CD4-positive, alpha-beta T cell treated with Interleukin-2 at 100 ng/mL for 4 hours (primary cell): ENCODE results near the gene CFAP97D2.
"Not testable (repeated sequence)": the region's sequence is repeated elsewhere in the genome, so short reads cannot be mapped to it uniquely, and the experiment has no call there.

Experiments
- DNase-seq: peaks from one replicate; pipeline ENCODE4 v3.0.0-alpha.2; 2020; ENCODE audit warnings: low spot score

The CFAP97D2 gene

DNA sequence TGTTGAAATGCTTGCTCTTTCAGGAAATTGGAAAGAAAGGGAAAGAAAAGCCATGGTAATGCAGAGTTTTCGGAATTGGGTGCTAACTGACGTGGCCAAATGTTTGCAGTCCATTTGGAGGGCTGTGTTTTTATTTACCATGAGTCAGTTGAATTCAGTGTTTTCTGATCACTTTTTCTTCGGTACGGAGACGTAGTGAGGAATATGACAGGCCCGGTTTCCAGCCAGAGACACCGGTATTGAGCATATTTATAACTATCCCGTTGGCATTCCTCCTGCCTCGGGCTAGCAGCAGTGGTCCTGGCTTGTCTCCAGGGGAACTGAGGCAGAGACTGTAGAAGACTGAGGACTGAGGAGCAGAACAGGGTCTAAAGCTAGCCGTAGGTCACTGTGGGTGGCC lies 56.6 kb downstream of the CFAP97D2 start:
- no peak for DNase-seq

DNA sequence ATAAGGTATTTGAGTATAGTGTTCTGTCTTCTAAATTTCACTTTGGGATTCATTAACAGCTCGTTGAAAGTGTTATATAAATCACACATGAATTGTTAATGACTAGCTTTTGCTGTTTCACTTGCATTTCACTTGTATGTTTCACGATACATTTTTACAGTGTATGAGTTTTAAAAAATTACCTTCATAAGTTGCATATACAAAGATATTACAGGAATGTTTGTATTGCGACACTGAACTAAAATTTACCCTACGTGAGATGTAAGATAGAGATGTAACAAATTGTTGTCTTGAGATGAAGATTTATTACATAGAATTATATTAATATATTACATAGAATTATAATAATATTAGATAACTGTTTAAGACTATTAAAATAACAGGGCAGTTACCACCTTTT lies 57.2 kb downstream of the CFAP97D2 start:
- DNase-seq: no peak

DNA sequence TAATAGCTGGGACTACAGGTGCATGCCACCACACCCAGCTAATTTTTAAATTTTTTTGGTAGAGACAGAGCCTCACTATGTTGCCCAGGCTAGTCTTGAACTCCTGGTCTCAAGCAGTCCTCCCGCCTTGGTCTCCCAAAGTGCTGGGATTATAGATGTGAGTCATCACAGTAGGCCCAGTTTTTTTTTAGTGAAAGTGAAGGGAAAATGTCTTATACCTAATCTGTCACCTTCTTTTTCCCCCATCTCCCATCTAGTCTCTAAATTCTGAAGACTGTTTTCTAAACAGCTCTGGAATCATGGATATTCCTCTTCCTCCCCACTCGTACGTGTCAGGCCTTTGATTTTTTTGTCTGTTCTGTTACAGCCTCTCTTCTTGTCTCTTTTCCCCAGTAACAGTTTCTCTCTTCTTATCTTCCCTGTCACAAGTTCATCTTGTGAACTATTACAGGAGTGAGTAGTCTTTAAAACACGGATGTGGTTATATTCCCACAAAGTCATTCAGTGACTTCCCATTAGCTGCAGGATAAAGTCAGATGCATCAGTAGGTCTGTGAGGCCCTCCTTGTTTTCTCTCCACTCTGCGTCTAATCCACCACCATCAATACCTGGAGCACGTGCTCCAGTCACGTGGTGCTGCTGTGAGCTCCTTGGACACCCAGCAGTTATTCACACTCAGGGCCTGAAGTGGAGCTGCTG lies 58.5 kb downstream of the CFAP97D2 start:
- no peak for DNase-seq

DNA sequence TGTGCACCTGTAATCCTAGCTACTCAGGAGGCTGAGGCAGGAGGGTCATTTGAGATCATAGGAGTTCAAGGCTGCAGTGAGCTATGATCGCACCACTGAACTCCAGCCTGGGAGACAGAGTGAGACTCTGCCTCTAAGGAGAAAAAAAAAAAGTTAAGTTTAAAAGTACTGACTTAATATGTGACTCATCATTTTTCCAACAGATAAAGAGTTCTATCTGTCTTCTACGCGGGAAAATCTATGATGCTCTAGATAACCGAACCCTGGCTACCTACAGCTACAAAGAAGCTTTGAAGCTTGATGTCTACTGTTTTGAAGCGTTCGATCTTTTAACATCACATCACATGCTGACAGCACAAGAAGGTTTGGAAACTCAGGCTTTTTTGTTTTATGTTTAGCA lies 62.9 kb downstream of the CFAP97D2 start:
- no peak for DNase-seq

DNA sequence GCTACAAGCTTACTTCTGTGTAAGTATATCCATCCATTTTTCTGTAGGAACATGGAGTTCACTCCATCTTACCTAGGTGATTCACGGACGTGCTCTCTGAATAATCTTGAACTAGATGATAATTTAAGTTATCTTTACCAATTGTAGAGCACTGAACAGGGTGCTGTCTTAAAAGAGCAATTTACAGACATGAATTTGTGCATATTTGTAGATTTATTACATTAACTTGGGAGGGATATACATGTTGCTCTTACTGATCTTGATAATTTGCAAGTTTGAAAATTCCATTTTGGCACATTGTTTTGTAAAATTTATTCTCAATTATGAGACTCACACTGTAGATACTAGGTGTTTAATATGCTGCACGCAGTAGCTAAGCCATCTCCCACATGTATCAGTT lies 64.9 kb downstream of the CFAP97D2 start:
- no peak for DNase-seq

DNA sequence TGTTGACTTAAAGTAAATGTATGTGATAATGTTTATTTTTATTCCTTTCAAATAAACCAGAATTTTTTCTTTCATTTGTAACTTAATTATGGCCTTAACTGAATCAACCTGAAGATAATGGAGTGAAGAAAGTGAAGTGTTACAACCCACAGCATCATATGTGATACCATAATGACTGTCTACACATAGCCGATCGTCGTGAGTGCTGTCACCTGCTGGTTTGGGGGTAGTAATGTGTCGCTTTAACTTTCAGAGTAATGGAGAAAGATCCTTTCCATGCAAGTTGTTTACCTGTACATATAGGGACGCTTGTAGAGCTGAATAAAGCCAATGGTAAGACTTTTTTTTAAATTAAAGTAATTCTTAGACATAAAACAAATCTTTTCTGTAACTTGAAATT lies 65.6 kb downstream of the CFAP97D2 start:
- DNase-seq: no peak

DNA sequence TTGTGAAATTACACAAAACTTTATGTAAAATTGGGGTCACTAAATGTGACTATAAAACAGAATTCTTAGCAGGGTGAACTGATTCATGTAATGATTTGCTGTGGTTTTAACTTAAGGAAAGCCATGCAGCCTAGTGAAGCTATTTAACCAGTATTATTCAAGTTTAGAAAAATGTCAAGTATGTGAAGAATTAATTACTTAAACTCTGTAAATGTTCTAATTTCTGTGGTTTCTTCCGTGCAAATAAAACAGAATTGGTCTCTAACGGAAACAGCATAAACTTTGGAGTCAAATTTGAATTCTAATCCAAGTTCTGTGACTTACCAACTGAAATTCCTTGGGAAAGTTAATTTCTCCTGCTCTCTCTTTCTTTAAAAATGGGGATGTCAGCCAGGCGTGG lies 69.0 kb downstream of the CFAP97D2 start:
- DNase-seq: no peak

DNA sequence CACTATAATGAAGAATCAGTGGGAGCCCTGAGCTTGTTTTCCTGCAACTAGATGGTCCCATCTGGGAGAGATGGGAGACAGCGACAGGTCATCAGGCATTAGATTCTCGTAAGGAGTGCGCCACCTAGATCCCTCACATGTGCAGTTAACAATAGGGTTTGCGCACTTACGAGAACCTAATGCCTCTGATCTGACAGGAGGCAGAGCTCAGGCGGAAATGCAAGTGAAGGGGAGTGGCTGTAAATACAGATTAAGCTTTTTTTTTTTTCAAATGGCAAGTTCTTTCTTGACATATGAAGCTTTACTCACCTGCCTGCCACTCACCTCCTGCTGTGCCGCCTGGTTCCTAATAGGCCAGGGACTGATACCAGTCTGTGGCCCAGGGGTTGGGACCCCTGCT lies 70.0 kb downstream of the CFAP97D2 start:
- no peak for DNase-seq

DNA sequence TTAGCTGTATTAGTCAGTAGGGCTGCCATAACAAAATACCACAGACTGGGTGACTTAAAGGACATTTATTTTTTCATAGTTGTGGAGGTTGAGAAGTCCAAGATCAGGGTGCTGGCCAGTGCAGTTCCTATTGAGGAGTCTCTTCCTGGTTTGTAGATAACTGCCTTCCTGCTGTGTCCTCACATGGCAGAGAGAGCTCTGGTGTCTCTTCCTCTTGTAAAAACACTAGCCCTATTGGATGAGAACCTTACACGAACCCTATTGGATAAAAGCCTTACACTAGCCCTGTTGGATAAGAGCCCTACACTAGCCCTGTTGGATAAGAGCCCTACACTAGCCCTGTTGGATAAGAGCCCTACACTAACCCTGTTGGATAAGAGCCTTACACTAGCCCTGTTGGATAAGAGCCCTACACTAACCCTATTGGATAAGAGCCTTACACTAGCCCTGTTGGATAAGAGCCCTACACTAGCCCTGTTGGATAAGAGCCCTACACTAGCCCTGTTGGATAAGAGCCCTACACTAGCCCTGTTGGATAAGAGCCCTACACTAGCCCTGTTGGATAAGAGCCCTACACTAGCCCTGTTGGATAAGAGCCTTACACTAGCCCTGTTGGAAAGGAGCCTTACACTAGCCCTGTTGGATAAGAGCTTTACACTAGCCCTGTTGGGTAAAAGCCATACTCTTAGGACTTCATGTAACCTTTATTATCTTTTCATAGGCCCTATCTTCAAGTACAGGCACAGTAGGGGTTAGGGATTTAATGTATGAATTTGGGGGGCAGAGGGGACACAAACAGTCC lies 72.8 kb downstream of the CFAP97D2 start:
- not testable (repeated sequence) for DNase-seq

DNA sequence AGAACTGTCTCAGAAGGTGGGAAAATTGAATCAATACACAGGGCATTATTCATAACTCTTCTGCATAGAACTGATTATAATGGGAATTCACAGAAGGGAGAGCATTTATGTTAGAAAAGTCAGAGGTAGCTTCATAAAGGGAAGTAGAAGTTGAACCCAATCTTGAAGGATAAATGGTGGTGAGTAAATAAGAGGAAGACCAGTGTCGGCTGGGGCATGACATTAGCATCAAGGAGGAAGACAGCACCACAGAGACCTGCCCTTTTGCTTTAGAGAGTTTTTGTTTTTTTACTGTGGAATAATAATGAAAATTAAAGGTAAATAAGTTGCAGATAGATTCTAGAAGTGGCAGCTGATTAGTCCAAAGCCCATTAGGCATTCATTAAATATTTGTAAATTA lies 77.5 kb downstream of the CFAP97D2 start:
- DNase-seq: no peak

DNA sequence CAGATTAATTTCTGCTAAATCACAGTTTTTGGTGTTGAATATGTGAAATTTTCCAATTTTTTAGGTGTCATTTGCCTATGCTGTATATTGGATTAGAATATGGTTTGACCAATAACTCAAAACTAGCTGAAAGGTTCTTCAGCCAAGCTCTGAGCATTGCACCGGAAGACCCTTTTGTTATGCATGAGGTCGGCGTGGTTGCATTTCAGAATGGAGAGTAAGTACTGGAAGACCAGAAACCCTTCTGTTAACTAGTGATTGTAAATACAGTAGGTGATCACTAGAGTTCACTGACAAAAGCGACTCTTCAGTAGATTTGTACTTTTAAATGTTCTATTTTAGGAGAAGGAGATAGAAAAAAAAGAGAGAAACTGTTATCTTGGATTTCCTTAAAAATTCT lies 78.0 kb downstream of the CFAP97D2 start:
- no peak for DNase-seq

DNA sequence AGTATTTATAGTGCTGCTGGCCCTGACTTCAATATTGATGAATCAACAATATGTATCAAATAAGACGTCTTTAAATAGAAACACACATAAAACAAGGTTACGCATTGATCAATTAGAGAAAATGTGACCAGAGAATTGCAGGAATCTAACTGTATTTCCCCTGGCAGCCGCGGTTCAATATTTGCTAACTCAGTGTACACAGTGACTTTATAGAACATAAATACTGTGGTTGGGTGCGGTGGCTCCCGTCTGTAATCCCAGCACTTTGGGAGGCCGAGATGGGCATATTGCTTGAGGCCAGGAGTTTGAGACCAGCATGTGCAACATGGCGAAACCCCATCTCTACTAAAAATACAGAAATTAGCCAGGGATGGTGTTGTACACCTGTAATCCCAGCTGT lies 79.5 kb downstream of the CFAP97D2 start:
- no peak for DNase-seq

DNA sequence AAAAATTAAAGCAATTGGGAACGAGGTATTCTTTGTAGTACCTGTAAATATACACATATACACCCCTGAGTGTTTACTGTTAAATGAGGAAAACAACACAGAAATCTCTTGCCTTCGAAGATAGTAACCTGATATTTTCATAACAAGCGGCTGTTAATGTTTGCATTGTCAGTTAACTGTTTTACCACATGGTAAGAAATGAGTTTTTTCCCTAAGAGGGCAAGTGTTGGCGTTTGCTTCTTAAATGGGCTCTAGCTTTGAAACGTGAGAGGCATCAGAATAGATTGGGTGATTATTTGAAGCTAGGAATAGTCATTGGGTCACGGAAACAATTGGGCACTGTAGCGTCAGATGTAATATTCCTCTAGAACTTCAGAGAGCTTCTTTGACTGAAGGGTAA lies 80.3 kb downstream of the CFAP97D2 start:
- no peak for DNase-seq

DNA sequence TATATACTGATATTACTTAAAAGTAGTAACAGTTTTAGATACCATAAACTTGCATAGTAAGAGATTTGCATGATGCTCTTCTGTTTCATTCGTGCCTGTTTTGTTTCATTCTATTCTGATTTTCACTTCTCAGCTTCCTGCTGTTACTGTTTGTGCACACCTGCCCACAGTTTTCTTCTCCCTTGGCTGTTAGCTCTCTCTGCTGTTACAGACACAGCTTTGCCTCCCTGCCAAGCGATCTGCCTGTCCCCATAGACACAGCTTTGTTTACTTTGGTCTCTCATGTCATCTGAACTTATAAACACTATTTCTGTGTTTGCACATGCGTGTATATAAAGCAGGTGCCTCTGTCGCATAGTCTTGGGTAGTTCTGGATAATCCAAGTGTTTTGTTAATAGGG lies 80.9 kb downstream of the CFAP97D2 start:
- DNase-seq: no peak

DNA sequence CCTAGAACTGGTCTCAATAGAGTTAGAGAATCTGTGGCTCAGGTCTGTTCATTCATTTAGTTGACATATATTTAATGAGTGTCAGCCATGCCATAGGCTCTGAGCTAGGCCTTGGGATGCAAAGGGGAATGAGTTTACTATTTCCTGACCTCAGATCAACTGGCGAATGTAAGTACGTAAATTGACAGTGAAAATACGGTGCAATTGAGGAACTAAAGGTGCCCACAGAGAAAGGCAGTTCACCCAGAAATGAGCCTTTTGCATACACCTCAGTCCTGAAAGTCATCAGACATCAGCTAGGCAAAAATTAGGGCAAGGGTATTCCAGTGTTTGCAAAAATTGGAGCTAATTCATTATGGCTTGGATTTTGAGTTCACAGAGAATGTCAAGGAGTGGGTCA lies 81.8 kb downstream of the CFAP97D2 start:
- DNase-seq: no peak

DNA sequence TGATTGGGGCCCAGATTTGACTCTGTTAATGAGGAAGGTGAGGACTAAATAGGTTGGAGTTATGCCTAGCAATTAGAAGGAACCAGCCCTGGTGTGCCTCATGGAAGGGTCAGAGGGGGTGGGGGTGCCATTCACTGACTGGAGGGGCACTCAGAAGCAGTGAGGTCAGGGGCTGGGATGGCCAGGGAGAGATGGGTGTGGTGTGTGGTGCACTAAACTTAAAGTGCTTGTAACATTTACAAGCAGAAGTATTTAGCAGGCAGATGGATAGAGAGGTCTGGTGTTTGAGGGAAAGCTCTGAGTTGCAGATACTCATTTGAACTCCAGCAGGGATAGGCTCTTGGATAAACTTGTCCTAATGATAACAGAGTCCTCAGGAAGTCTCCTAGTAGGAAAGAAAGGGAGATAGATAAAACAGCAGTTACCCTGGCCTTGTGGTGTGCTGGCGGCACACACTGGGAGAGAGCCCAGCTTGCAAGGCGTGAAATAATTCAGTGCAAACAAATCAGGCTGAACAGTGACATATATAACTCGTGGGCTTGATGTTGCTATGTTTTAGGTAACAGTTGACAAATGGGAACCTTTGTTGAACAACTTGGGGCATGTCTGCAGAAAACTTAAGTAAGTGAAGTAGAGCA lies 82.4 kb downstream of the CFAP97D2 start:
- no peak for DNase-seq

DNA sequence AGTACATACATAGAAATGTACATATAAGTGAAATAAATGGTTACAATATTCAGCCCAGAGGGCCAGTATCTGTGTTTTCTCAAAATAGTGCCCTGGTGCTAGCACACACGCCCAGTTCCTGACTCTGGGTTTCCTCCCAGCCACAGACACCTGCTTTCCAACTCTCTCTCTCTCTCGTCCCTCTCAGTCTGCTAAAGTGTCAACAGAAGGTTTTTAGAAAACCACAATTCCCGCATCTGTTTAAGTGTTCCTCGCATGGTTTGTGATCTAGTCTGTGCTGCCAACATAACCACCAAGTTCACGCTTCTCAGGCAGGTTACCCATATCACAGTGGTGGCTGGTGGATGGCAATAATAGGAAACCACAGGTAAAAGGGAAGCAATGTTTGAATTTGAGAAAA lies 84.5 kb downstream of the CFAP97D2 start:
- peak; percentile 34 for DNase-seq

DNA sequence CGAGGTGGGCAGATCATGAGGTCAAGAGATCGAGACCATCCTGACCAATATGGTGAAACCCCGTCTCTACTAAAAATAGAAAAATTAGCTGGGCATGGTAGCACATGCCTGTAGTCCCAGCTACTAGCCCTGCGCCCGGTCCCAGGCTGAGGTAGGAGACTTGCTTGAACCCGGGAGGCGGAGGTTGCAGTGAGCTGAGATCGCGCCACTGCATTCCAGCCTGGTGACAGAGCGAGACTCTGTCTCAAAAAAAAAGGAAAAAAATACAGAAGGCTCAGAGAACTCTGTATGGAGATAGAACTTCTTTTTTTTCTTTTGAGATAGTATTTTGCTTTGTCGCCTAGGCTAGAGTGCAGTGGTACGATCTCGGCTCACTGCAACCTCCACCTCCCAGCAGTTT lies 85.3 kb downstream of the CFAP97D2 start:
- DNase-seq: not testable (repeated sequence)

DNA sequence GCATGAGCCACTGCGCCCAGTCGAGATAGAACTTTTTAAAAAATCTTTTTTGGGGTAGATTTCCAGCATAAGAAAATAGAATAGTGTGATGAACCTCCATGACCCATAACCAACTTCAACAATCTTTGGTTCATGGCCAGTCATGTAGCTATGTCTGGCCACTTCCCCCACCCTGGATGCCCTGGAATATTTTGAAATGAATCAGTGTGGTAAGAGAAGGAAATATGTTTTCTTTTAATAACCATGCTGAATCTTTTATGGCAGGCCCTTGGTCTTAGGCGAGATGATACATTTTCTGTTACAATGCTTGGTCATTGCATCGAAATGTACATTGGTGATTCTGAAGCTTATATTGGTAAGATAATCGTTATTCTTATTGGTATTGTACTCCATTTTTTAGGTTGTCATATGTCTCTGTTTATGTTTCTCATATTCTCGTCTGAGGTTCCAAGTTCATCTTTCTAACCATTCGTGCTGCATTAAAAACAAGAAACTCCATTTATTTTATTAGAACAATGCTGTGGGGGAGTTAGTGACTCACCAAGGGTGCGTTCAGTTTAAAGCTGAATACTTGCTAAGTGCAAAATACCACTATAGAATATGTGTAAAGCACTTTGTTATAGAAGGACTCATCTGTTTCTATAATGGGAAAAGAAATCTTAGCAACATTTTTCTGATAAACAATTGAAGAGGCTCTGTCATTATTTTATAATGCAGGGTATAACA lies 86.0 kb downstream of the CFAP97D2 start:
- no peak for DNase-seq

DNA sequence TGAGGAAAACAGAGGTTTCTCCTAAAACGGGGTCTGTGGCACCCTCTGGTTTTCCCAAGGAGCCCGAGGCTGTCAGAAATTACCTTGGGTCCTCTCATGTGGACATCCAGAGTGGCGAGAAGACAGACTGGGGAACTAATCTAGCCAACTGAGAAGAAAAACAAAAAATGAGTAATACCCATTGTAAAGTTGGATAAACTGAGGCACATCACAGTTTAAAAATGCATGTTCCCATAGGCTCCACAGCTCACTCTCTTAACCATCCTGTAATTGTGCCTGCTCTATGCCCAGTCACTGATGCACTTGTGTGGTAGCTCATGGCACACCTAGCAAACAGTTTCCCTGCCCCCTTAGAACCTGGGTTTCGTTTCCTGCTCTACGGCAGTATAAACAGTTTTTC lies 87.2 kb downstream of the CFAP97D2 start:
- DNase-seq: no peak

DNA sequence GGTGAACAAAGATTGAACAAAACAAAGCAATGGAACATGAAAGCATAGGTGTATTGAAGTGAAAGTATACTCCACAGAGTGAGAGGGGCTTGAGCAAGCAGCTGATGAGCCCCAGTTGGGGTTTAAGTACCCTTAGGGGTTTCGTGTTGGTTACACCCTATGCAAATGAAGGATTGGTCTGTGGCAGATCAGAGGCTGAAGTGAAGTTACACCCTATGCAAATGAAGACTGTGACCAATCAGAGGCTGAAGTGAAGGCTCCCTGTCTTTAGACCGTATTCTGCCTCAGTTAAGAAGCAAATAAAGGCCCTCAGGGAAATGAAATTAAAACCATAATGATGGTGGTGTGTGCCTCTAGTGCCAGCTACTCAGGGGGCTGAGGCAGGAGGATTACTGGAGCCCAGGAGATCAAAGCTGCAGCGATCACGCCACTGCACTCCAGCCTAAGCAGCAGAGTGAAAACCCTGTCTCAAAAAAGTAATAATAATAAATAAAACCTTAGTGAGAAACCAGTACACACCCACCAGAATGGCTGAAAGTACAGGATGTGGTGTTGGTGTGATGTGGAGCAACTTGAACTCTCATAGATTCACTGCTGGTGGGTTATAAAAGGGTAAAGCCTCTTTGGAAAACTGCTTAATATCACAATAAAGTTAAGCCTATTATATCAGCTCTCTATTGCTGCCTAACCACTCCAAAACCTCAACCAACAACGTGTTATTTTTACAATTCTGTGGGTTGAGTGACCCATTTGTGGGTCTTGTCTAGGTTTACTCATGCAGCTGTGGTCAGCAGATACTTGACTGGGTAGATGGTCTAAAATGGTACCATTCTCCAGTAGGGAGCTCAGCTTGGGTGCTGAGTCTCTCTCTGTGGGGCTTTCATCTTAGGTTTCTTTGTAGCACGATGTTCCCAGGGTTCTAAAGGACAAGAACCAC lies 89.6 kb downstream of the CFAP97D2 start:
- peak; percentile 38 for DNase-seq
